LNCAP (cell line): ENCODE data around the gene TAB2.

ENCODE experiments used
- TF ChIP-seq, protein P1 (sequence below): fragments of 450-650 bp; IDR thresholded peaks from 2 replicates; pipeline ENCODE4 v1.5.1; 2017; ENCODE audit warnings: mild to moderate bottlenecking

The TAB2 gene

GRCh38 chr6:149452037-149452939, 134.8 kb downstream of the TAB2 start:
- TF ChIP-seq, protein P1, sequence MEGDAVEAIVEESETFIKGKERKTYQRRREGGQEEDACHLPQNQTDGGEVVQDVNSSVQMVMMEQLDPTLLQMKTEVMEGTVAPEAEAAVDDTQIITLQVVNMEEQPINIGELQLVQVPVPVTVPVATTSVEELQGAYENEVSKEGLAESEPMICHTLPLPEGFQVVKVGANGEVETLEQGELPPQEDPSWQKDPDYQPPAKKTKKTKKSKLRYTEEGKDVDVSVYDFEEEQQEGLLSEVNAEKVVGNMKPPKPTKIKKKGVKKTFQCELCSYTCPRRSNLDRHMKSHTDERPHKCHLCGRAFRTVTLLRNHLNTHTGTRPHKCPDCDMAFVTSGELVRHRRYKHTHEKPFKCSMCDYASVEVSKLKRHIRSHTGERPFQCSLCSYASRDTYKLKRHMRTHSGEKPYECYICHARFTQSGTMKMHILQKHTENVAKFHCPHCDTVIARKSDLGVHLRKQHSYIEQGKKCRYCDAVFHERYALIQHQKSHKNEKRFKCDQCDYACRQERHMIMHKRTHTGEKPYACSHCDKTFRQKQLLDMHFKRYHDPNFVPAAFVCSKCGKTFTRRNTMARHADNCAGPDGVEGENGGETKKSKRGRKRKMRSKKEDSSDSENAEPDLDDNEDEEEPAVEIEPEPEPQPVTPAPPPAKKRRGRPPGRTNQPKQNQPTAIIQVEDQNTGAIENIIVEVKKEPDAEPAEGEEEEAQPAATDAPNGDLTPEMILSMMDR: no peak

DNA sequence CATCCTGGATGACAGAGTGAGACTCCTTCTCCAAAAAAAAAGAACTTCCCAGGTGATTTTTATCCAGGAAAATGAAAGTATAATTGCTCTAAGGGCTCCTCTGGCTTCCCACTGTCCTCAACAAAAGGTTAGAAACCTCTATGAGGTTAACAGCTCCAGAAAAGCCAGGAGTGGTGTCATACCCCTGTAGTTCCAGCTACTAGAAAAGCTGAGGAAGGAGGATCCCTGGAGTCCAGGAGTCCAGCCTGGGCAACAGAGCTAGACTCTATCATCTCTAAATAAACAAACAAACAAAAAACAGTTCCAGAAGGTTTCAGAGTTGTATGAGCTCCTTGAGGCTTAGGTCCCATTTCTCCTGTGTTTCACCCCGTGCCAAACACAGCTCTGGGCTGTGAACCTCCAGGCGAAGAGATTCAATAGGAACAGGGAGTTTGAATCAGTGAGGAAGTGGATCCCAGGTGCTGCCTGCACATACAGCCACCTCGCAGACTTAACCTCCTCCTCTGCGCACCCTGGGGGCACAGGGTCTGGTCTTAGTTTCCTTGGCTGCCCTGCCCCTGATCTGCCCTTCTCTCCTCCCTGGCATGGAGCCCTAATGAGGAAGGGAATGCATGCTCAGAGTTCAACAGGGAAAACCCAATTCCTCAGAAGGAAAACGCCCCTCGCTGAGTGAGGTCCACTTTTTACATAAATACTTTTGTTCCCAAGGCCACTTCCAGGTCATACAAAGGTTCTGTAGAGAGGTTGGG, 136.3 kb downstream of the TAB2 start:
- TF ChIP-seq, protein P1: no peak

DNA sequence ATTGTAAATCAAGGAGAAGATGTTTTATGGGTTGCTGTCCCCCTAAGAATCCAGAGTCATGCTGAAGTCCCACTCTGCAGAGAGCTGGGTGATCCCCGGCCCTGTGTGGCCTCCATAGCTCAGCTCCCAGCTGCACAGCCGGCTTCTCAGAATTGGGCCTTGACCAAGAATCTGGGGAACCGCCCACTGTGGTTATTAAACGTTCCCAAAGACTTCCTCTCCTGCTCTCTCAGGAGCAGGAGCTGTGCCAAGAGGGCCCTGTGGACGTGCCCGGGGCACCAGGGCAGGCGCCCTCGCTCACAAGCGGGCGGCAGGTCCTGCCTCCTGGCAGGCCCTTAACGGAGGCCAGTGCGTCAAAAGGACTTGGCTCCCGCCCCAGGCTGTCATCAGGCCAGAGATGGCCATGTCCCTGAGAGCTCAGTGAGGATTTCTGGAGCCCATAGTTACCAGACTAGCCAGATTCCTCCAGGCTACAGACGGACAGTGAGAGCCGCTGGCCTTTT, 136.9 kb downstream of the TAB2 start:
- TF ChIP-seq, protein P1: no peak

GRCh38 chr6:149455031-149455732, 137.7 kb downstream of the TAB2 start:
- TF ChIP-seq, protein P1: no peak

DNA sequence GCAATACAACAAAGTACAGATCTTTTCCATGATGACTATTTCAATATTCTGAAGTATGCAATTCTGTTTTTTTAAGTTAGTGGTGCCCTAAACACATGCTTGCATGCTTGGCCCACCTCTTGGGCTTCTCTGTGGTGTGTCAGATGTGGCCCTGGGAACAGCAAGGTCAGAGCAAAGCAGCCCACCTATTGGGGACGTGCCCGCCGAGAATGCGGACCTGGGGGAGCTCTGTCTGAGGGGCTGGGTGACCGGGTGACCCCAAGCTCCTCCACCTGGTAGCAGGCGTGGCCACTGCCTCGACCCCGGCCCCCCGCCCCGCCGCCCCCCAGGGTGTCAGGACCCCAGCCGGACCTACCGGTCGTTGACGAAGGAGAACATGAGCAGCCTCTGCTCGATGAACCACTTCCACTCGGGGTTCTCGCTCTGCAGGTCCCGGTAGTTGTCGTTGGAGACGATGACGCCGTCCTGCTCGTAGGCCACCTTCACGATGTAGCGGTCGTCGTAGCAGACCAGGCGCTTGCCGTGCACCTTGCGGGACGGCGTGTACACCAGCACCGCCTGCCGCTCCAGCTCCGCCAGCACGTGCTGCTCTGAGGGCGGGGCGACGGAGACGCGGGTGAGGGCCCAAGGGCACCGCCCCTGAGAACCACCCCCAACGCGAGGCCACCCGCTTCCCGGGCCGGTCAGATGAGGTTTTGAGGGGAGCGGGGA, 139.0 kb downstream of the TAB2 start:
- TF ChIP-seq, protein P1: no peak

DNA sequence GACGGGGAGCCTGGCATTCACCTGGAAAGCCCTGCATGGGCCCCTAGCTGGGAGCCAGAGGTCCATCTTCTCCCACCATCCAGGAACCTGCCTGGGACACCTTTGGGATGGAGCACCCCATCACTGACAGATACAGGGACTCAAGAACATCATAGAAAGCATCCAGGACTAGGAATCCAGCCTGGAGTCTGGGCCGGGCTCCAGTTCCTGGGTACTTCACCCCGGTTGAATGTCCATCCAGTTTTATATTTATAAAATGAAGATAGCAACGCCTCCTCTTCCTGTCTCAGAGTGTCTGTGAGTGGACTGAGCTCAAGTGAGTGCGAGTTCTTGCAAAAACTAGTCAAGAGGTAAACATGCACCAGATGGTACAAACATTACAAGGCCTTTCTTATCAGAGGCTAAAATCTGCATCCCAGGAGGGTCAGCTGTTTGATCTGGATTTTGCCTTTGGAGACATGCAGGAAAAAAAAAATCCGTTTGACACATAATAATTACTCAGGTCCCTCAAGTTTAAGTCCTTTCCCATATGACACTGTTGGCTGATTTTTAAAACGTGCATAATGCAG, 139.9 kb downstream of the TAB2 start:
- TF ChIP-seq, protein P1: no peak
